Lung (tissue), 12 donors: ENCODE results near the gene EEF1A2. TPM values are rescaled to one million over a fixed set of nuclear protein-coding genes. Genes with fewer than 3 reads are reported as not detected.

ENCODE experiments used
- ATAC-seq: fragments of 200-7000 bp; cut with Tn5 transposase; one replicate; pipeline ENCODE4 v1.9.1; 2020; ENCODE audit warnings: moderate number of reproducible peaks; ENCODE audit not compliant: insufficient read depth, low FRiP score
- DNase-seq, 3 donors: peaks; one replicate each; pipeline ENCODE4 v3.0.0-alpha.2; 2013 to 2017
- H3K27ac ChIP-seq, 2 donors: one replicate each; pipeline ENCODE4 v1.5.1; 2013; ENCODE audit warnings: mild to moderate bottlenecking in 2 of 2, moderate library complexity in 2 of 2, control low read depth in 1 of 2, inconsistent platforms in 1 of 2, low read depth in 1 of 2, low read length in 1 of 2
- H3K27me3 ChIP-seq, 3 donors: one replicate each; pipeline ENCODE4 v1.5.1; 2013; ENCODE audit warnings: low read length in 2 of 3; ENCODE audit not compliant: control insufficient read depth in 3 of 3, insufficient read depth in 3 of 3
- H3K36me3 ChIP-seq, 4 donors: one replicate each; pipeline ENCODE4 v1.5.1; 2013; ENCODE audit warnings: low read length in 4 of 4, mild to moderate bottlenecking in 1 of 4, moderate library complexity in 1 of 4; ENCODE audit not compliant: control insufficient read depth in 4 of 4, insufficient read depth in 4 of 4
- H3K4me1 ChIP-seq, 5 donors: one replicate each; pipeline ENCODE4 v1.5.1; 2013; ENCODE audit warnings: low read length in 5 of 5, mild to moderate bottlenecking in 2 of 5, moderate library complexity in 1 of 5; ENCODE audit not compliant: control insufficient read depth in 5 of 5, insufficient read depth in 5 of 5
- H3K4me3 ChIP-seq: one replicate; pipeline ENCODE4 v1.5.1; 2013; ENCODE audit warnings: mild to moderate bottlenecking, control low read depth, moderate library complexity
- H3K9ac ChIP-seq, 2 donors: one replicate each; pipeline ENCODE4 v1.5.1; 2013; ENCODE audit warnings: low read length in 2 of 2, control low read depth in 1 of 2; ENCODE audit not compliant: insufficient read depth in 1 of 2
- H3K9me3 ChIP-seq, 4 donors: one replicate each; pipeline ENCODE4 v1.5.1; 2013; ENCODE audit warnings: low read length in 3 of 4, mild to moderate bottlenecking in 1 of 4, moderate library complexity in 1 of 4; ENCODE audit not compliant: control insufficient read depth in 4 of 4, insufficient read depth in 3 of 4
- WGBS, 2 donors: extraction: QIAGEN DNeasy Blood & Tissue Kit; methylation state at CpG; one replicate each; pipeline ENCODE4 v1.1.7; 2013; 5-methylcytosine and 5-hydroxymethylcytosine counted together
- polyA plus RNA-seq, 2 donors: library from polyadenylated mRNA; stranded (reverse); fragments of 200-250 nt; gene quantifications; one replicate each; pipeline ENCODE4 v1.2.1, GENCODE V29; 2013
- total RNA-seq, 2 donors: library from RNA; depleted of rRNA in 1 of 2; stranded (reverse); fragments of >200 nt in 1 of 2; gene quantifications; one replicate each; pipeline ENCODE4 v1.2.1, GENCODE V29; 2014 to 2021
- TF ChIP-seq, protein P1 (sequence below): IDR thresholded peaks from 2 replicates; pipeline ENCODE4 v1.5.1; 2012; ENCODE audit warnings: mild to moderate bottlenecking; ENCODE audit errors: control extremely low read depth, extremely low read depth
- donor health status: control.
- donor health status: control.
- donor health status: Bipolar disorder and iron deficiency.
- donor health status: healthy.
- donor health status: DM: yes; HTN: yes; CAD: no.

EEF1A2 gene
- total and polyA plus RNA-seq, 4 donors = 0.47 to 1.9 (median 1.0) TPM

DNA sequence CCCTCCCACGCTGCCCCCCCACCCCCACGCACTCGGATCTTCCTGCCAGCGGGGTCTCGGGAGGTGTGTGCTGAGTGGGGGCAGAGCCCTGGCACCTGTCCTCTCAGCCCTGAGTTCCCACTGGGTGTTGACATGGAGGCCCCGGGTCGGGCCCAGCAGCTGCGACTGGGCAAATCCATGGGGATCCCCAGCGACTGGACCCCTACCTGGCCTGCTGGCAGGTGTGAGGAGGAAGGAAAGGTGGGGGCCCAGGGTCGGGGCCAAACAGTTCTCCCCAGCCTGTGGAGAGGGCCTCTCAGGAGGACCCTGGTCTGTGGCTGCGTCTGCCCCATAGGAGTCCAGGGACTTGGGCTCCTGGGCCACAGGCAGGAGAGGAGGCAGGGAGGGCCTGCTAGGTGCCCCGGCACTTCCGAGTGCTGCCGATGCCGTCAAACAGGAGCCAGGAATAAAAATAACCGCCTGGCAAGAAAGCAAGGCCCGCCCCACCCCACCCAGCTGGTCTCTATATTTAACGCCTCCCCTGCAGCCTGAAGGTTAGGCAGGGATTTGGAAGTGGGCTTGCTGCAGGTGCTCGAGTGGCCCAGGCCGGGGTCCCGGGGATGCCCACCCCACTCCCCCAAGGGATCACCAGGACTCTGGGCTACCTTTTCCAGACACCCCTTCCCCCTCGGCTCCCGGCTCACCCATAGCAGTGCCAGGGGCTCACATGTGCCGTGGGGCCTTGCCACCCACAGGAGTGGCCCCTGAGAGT, 1.4 kb upstream of the EEF1A2 start:
- H3K9me3 ChIP-seq = peaks cover 0 to 10% (median 4%) of the 10 kb centered on the region in 4 donors
- WGBS, 2 donors = 80 to 88% methylated on average over 24 of the region's 24 CpGs

DNA sequence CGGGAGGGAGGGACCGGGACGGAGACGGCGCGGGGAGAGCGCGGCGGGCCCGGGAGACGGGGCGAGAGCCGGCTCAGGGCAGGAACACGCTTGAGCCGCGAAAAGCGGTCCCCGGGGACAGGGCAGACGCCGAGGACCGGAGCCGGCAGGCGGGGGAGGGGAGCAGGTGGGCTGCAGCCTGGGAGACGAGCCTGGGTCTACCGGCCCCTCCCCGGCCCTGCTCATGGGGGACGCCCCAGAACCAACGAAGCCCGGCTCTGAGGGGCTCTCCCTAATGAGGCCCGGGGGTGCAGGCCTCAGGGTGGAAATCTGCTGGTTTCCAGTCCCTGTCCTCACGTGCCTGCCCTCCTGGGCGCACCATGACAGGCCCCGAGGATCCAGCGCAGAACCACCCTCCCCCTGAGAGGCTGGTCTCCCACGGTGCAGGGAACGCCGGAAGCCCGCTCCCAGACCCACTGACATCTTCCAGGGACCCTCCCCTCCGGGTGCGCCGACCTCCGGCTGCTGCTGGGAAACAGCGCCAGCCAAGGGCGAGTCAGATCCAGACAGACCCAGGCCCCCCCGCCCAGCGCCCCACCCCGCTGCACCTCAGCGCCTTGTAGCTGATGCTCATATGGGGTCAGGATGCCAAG, 571 bp upstream of the EEF1A2 start:
- Histone ChIP-seq H3K27ac (peak overlapping the region in 1 of 2 donors; percentile 74), H3K27me3 (peaks cover 17 to 50% (median 21%) of the 10 kb centered on the region in 3 donors), H3K9me3 (peaks cover 0 to 2% (median under 1%) of the 10 kb centered on the region in 4 donors), H3K9ac (no peak overlapping the region), H3K36me3 (no peaks in the 10 kb centered on the region), H3K4me1 (peaks cover 0 to 8% (median 2%) of the 10 kb centered on the region in 5 donors), H3K4me3 (no peak overlapping the region)
- TF ChIP-seq, protein P1, sequence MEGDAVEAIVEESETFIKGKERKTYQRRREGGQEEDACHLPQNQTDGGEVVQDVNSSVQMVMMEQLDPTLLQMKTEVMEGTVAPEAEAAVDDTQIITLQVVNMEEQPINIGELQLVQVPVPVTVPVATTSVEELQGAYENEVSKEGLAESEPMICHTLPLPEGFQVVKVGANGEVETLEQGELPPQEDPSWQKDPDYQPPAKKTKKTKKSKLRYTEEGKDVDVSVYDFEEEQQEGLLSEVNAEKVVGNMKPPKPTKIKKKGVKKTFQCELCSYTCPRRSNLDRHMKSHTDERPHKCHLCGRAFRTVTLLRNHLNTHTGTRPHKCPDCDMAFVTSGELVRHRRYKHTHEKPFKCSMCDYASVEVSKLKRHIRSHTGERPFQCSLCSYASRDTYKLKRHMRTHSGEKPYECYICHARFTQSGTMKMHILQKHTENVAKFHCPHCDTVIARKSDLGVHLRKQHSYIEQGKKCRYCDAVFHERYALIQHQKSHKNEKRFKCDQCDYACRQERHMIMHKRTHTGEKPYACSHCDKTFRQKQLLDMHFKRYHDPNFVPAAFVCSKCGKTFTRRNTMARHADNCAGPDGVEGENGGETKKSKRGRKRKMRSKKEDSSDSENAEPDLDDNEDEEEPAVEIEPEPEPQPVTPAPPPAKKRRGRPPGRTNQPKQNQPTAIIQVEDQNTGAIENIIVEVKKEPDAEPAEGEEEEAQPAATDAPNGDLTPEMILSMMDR = no peak
- WGBS, 2 donors = 8 to 15% methylated on average over 34 to 48 of the region's 48 CpGs
- DNase-seq (no peak), ATAC-seq (no peak)

More for the DNA sequence above, 1.4 kb upstream of the EEF1A2 start:
- TF ChIP-seq, protein P1 = no peak
- H3K4me3 ChIP-seq = no peak overlapping the region
- H3K27me3 ChIP-seq = peaks cover 15 to 50% (median 21%) of the 10 kb centered on the region in 3 donors
- no peak for ATAC-seq
- H3K9ac ChIP-seq = no peak overlapping the region
- DNase-seq = no peak
- H3K4me1 ChIP-seq = peaks cover 0 to 8% (median 2%) of the 10 kb centered on the region in 5 donors
- no peaks in the 10 kb centered on the region for H3K36me3 ChIP-seq
- H3K27ac ChIP-seq = peak overlapping the region in 1 of 2 donors; percentile 74

DNA sequence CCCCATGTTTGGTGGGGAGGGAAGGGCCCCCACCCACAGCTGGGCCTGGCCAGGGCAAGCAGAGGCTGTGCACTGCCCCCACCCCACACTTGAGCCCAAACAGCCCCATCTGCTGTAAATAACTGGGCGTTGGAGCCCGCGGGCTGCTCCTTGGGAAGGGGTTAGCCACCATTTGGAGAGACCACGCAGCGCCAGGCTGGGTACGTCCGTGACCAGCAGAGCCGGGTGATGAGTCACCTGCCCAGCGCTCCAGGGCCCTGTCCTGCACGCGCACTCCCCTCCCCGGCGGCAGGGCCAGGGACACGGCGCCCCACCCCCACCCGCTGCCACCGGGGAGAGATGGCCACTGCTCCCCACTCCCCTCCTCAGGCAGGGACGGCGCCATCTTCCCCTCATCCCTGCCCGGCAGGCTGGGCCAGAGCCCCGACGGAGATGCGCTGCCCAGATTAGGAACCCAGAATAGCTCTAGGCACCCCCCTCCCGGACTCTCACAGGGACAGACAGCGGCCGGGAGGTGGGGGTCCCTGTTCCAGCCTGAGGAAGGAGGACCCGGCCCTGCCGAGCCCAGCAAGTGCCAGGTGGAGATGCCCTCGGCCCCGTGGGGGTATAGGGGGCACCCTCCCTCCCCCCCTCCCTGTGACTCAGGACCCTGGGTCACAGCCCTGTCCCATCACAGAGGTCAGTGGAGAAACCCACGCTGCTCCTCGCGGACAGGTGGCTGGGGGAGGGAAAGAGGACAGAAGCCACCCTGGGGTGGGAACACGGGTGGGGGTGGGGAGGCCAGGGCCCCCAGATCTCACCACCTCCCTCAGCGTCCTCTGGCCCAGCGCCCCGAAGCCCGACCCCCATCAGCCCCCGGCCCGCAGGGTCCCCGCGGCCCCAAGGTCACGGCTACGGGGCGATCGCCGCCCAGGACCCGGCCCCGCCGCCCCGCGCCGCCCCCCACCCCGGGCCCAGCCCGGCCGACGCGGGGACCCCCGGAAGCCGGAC, 642 bp downstream of the EEF1A2 start:
- no peak overlapping the region for H3K9ac ChIP-seq
- H3K4me1 ChIP-seq = peaks cover 0 to 8% (median 2%) of the 10 kb centered on the region in 5 donors
- no peaks in the 10 kb centered on the region for H3K9me3 ChIP-seq
- H3K36me3 ChIP-seq = no peaks in the 10 kb centered on the region
- no peak for ATAC-seq
- TF ChIP-seq, protein P1 = no peak
- no peak for DNase-seq
- 5 to 8% methylated on average over 38 to 60 of the region's 60 CpGs for WGBS, 2 donors
- no peak overlapping the region for H3K4me3 ChIP-seq
- peaks cover 17 to 47% (median 21%) of the 10 kb centered on the region in 3 donors for H3K27me3 ChIP-seq
- peak overlapping the region in 1 of 2 donors; percentile 95 for H3K27ac ChIP-seq
